Prostate gland (tissue), 2 donors: ENCODE data around the gene FTH1. TPM values are rescaled to one million over a fixed set of nuclear protein-coding genes. Genes with fewer than 3 reads are reported as not detected.

Source experiments
- DNase-seq: peaks from one replicate; pipeline ENCODE4 v3.0.0-alpha.2; 2019; ENCODE audit warnings: low spot score
- H3K27ac ChIP-seq, 2 donors: fragments of 200-600 bp; sonication (generic); 2 replicates each; pipeline ENCODE4 v1.5.1; 2017 to 2019
- H3K27me3 ChIP-seq: fragments of 200-600 bp; sonication (generic); replicated peaks from 2 replicates; pipeline ENCODE4 v1.5.1; 2019; ENCODE audit not compliant: insufficient read depth
- H3K36me3 ChIP-seq, 2 donors: fragments of 200-600 bp; sonication (generic); 1 replicate in 1 of 2; 2 replicates in 1 of 2; pipeline versions ENCODE4 v1.5.1 to v1.8.1; 2017 to 2019
- H3K4me1 ChIP-seq: fragments of 200-600 bp; sonication (generic); replicated peaks from 2 replicates; pipeline ENCODE4 v1.5.1; 2019
- H3K4me3 ChIP-seq, 2 donors: fragments of 200-600 bp; sonication (generic); 2 replicates each; pipeline ENCODE4 v1.5.1; 2017 to 2019
- H3K9me3 ChIP-seq: fragments of 200-600 bp; sonication (generic); 2 replicates; pipeline ENCODE4 v1.5.1; 2017
- CTCF ChIP-seq, 4 experiments: fragments of 200-600 bp in 2 of 4; fragments of 450-650 bp in 2 of 4; sonication (generic) in 2 of 4; IDR thresholded peaks; 1 replicate in 3 of 4; 2 replicates in 1 of 4; pipeline ENCODE4 v1.5.1; 2016 to 2019; ENCODE audit warnings: antibody characterized with exemption in 4 of 4, mild to moderate bottlenecking in 2 of 4, moderate library complexity in 2 of 4
- POLR2A ChIP-seq: fragments of 450-650 bp; IDR thresholded peaks from one replicate; pipeline ENCODE4 v1.6.1; 2016; ENCODE audit warnings: antibody characterized with exemption, mild to moderate bottlenecking
- POLR2AphosphoS5 ChIP-seq: sonication (generic); formaldehyde crosslinking; IDR thresholded peaks from one replicate; pipeline ENCODE4 v1.6.1; 2017; ENCODE audit warnings: antibody characterized with exemption
- WGBS: methylation state at CpG from one replicate; pipeline ENCODE4 v1.1.5; 2018; 5-methylcytosine and 5-hydroxymethylcytosine counted together
- intact Hi-C: fragments of 100-400 bp; cut with DNase I; formaldehyde crosslinking; loops from one replicate; pipeline ENCODE4 v1.14.2; 2022
- total RNA-seq, 2 donors: library from RNA; depleted of rRNA; stranded (reverse); fragments of >200 nt; gene quantifications; one replicate each; pipeline ENCODE4 v1.1.0, GENCODE V29; 2016

FTH1 gene
- total RNA-seq, 2 donors from 2014 or later, result 1,344 to 1,560 TPM

- no peaks in the 10 kb centered on the region for H3K27me3 ChIP-seq
- no peaks in the 10 kb centered on the region for H3K9me3 ChIP-seq
- intact Hi-C loops, result loop anchor here (2.0 to 5.0 kb wide), 2 partner anchors 135 to 151 kb away; no protein-coding TSS in a partner anchor
- TF ChIP-seq POLR2A, result no peak
- TF ChIP-seq CTCF (IDR thresholded peaks at IDR 0.05), result peak; percentile 69 to 91 (median 83)
- TF ChIP-seq POLR2AphosphoS5, result peak; percentile 76
- H3K4me1 ChIP-seq, result no peaks in the 10 kb centered on the region
- H3K27ac ChIP-seq, result no peak overlapping the region
- H3K4me3 ChIP-seq, result no peak overlapping the region
- H3K36me3 ChIP-seq, result no peaks in the 10 kb centered on the region
- WGBS, result 5% methylated on average over 8 of the region's 8 CpGs
- peak; percentile 82 for DNase-seq
Measured at GRCh38 chr11:61947486-61948210, 19.8 kb downstream of the FTH1 start.

DNA sequence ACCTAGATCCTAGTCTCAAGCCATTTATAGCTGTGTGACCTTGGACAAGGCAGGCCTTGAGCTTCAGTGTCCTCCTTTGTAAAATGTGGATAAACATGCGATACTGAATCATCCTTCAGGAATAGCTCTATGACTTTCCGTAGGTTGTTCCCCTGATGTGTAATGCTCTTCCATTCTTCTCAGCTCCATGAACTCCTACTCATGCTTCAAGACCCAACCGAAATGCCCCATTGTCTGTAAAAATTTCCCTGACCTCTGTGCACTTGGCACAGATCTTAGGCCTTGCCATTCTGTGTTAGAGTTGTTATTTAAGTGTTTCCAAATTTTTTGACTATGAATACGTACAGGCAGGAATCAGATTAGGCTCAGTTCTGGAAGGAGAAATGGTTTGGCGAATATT, 20.5 kb downstream of the FTH1 start:
- Histone ChIP-seq H3K27ac (no peak overlapping the region), H3K27me3 (no peaks in the 10 kb centered on the region), H3K4me1 (no peaks in the 10 kb centered on the region), H3K9me3 (no peaks in the 10 kb centered on the region), H3K36me3 (no peaks in the 10 kb centered on the region), H3K4me3 (no peak overlapping the region)
- 96% methylated on average over 5 of the region's 5 CpGs for WGBS
- intact Hi-C loops, result loop anchor here (5.0 kb wide), 1 partner anchor 135 kb away; no protein-coding TSS in a partner anchor
- no peak for DNase-seq
- no peak for TF ChIP-seq CTCF (IDR thresholded peaks at IDR 0.05)
- TF ChIP-seq POLR2A, result no peak
- TF ChIP-seq POLR2AphosphoS5, result no peak

DNA sequence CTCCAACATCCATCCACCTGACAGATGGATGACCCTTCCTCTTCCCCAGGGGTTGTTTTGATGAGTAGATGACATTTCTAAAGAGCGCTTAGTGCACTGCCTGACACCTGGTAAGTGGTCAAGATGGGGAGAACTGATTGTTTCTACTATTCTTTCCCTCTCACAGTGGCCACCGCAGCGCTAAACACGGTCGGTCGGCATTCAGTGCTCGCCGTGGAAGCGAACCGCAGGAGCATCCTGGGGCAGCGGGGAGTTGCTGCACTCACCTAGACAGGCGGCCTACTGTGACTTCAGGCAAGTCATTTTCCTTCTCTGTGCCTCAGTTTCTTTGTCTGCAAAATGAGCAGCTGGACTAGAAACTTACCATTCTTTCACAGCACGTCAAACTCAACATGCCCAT, 22.2 kb downstream of the FTH1 start:
- H3K27ac ChIP-seq, result no peak overlapping the region
- H3K9me3 ChIP-seq, result no peaks in the 10 kb centered on the region
- WGBS, result 92% methylated on average over 13 of the region's 13 CpGs
- no peaks in the 10 kb centered on the region for H3K36me3 ChIP-seq
- TF ChIP-seq POLR2A (no peak), CTCF (IDR thresholded peaks at IDR 0.05) (no peak), POLR2AphosphoS5 (no peak)
- H3K4me3 ChIP-seq, result no peak overlapping the region
- DNase-seq, result no peak
- H3K27me3 ChIP-seq, result no peaks in the 10 kb centered on the region
- intact Hi-C loops, result loop anchor here (2.0 to 5.0 kb wide), 2 partner anchors 46 to 137 kb away; no protein-coding TSS in a partner anchor
- no peaks in the 10 kb centered on the region for H3K4me1 ChIP-seq

DNA sequence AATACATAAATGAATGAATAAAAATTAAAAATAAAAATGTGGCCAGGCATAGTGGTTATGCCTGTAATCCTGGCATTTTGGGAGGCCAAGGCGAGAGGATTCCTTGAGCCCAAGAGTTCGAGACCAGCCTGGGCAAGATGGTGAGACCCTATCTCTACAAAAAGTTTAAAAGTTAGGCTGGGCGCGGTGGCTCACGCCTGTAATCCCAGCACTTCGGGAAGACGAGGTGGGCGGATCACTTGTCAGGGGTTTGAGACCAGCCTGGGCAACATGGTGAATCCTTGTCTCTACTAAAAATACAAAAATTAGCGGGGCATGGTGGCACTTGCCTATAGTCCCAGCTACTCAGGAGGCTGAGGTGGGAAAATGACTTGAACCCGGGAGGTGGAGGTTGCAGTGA, 27.0 kb downstream of the FTH1 start:
- Histone ChIP-seq H3K36me3 (no peaks in the 10 kb centered on the region), H3K27ac (no peak overlapping the region), H3K27me3 (no peaks in the 10 kb centered on the region), H3K4me1 (no peaks in the 10 kb centered on the region), H3K9me3 (no peaks in the 10 kb centered on the region), H3K4me3 (no peak overlapping the region)
- TF ChIP-seq POLR2A (no peak), POLR2AphosphoS5 (no peak), CTCF (IDR thresholded peaks at IDR 0.05) (no peak)
- DNase-seq, result no peak
- WGBS, result 88% methylated on average over 10 of the region's 10 CpGs
- intact Hi-C loops, result no loop called here

GRCh38 chr11:61935861-61936260, 31.6 kb downstream of the FTH1 start:
- 88% methylated on average over 2 of the region's 2 CpGs for WGBS
- intact Hi-C loops, result no loop called here
- no peaks in the 10 kb centered on the region for H3K27me3 ChIP-seq
- no peaks in the 10 kb centered on the region for H3K9me3 ChIP-seq
- H3K27ac ChIP-seq, result no peak overlapping the region
- H3K4me1 ChIP-seq, result no peaks in the 10 kb centered on the region
- H3K4me3 ChIP-seq, result no peak overlapping the region
- no peak for DNase-seq
- TF ChIP-seq POLR2A (no peak), CTCF (IDR thresholded peaks at IDR 0.05) (no peak), POLR2AphosphoS5 (no peak)
- no peaks in the 10 kb centered on the region for H3K36me3 ChIP-seq
